Gastroesophageal sphincter (tissue), 4 donors: ENCODE measurements around the gene LIPT1. TPM values are rescaled to one million over a fixed set of nuclear protein-coding genes. Genes with fewer than 3 reads are reported as not detected.
A peak's percentile ranks its signal among the peaks of the same experiment; 100 is the strongest.

Source experiments
- ATAC-seq: fragments of 150-250 bp; one replicate; pipeline ENCODE4 v1.9.1; 2016; ENCODE audit warnings: mild to moderate bottlenecking, moderate library complexity
- H3K27ac ChIP-seq, 4 donors: fragments of 200-600 bp; sonication (generic) in 3 of 4; 1 replicate in 3 of 4; 2 replicates in 1 of 4; pipeline ENCODE4 v1.5.1; 2016 to 2019
- H3K27me3 ChIP-seq: fragments of 200-600 bp; sonication (generic); one replicate; pipeline ENCODE4 v1.5.1; 2019
- H3K36me3 ChIP-seq, 2 donors: fragments of 200-600 bp; sonication (generic); one replicate each; pipeline ENCODE4 v1.5.1; 2019; ENCODE audit warnings: control low read depth in 1 of 2
- H3K4me1 ChIP-seq, 3 donors: fragments of 200-600 bp; sonication (generic); 1 replicate in 2 of 3; 2 replicates in 1 of 3; pipeline ENCODE4 v1.5.1; 2016 to 2019; ENCODE audit warnings: control low read depth in 2 of 3
- H3K4me3 ChIP-seq, 2 donors: fragments of 200-600 bp; sonication (generic); one replicate each; pipeline ENCODE4 v1.5.1; 2019; ENCODE audit warnings: mild to moderate bottlenecking in 1 of 2, moderate library complexity in 1 of 2
- H3K9me3 ChIP-seq, 3 donors: fragments of 200-600 bp; sonication (generic); one replicate each; pipeline ENCODE4 v1.5.1; 2017 to 2019; ENCODE audit warnings: control low read depth in 2 of 3
- EP300 ChIP-seq: sonication (generic); formaldehyde crosslinking; IDR thresholded peaks from one replicate; pipeline ENCODE4 v1.6.1; 2017; ENCODE audit warnings: antibody characterized with exemption, mild to moderate bottlenecking
- POLR2A ChIP-seq, 2 donors: fragments of 450-650 bp; IDR thresholded peaks; one replicate each; pipeline ENCODE4 v1.6.1; 2017; ENCODE audit warnings: antibody characterized with exemption in 2 of 2, mild to moderate bottlenecking in 2 of 2, moderate library complexity in 1 of 2
- POLR2AphosphoS5 ChIP-seq: sonication (generic); formaldehyde crosslinking; IDR thresholded peaks from one replicate; pipeline ENCODE4 v1.6.1; 2017; ENCODE audit warnings: antibody characterized with exemption
- WGBS, 2 donors: methylation state at CpG; one replicate each; pipeline ENCODE4 v1.1.5; 2018; ENCODE audit warnings: low coverage in 1 of 2; 5-methylcytosine and 5-hydroxymethylcytosine counted together
- total RNA-seq, 4 donors: library from RNA; depleted of rRNA; stranded (reverse); fragments of >200 nt; gene quantifications; one replicate each; pipeline ENCODE4 v1.1.0, GENCODE V29; 2016
- TF ChIP-seq, protein P1 (sequence below), 4 experiments: fragments of 200-600 bp in 2 of 4; fragments of 450-650 bp in 2 of 4; sonication (generic) in 1 of 4; IDR thresholded peaks; one replicate each; pipeline ENCODE4 v1.5.1; 2017 to 2019; ENCODE audit warnings: antibody characterized with exemption in 4 of 4, mild to moderate bottlenecking in 2 of 4, moderate library complexity in 2 of 4

Gene LIPT1
- total RNA-seq, 4 donors from 2014 or later: 3.1 to 11.9 (median 5.6) TPM

- peak; percentile 72 for ATAC-seq
- no peaks in the 10 kb centered on the region for H3K36me3 ChIP-seq
- no peaks in the 10 kb centered on the region for H3K27me3 ChIP-seq
- peaks cover 0 to 17% (median 0%) of the 10 kb centered on the region in 3 donors for H3K4me1 ChIP-seq
- WGBS, 2 donors: no CpG with 5 or more reads among the region's 21 CpGs
- H3K27ac ChIP-seq: peak overlapping the region in 3 of 4 donors; percentile 85 to 89 (median 85)
- TF ChIP-seq, protein P1, sequence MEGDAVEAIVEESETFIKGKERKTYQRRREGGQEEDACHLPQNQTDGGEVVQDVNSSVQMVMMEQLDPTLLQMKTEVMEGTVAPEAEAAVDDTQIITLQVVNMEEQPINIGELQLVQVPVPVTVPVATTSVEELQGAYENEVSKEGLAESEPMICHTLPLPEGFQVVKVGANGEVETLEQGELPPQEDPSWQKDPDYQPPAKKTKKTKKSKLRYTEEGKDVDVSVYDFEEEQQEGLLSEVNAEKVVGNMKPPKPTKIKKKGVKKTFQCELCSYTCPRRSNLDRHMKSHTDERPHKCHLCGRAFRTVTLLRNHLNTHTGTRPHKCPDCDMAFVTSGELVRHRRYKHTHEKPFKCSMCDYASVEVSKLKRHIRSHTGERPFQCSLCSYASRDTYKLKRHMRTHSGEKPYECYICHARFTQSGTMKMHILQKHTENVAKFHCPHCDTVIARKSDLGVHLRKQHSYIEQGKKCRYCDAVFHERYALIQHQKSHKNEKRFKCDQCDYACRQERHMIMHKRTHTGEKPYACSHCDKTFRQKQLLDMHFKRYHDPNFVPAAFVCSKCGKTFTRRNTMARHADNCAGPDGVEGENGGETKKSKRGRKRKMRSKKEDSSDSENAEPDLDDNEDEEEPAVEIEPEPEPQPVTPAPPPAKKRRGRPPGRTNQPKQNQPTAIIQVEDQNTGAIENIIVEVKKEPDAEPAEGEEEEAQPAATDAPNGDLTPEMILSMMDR (IDR thresholded peaks at IDR 0.05): no peak
- peak; percentile 50 to 51 for TF ChIP-seq POLR2A (IDR thresholded peaks at IDR 0.05)
- TF ChIP-seq EP300: no peak
- no peak for TF ChIP-seq POLR2AphosphoS5
- H3K9me3 ChIP-seq: no peaks in the 10 kb centered on the region
- peak overlapping the region; percentile 80 to 96 for H3K4me3 ChIP-seq
Measured at GRCh38 chr2:99140860-99141109, 14.0 kb upstream of the LIPT1 start.

DNA sequence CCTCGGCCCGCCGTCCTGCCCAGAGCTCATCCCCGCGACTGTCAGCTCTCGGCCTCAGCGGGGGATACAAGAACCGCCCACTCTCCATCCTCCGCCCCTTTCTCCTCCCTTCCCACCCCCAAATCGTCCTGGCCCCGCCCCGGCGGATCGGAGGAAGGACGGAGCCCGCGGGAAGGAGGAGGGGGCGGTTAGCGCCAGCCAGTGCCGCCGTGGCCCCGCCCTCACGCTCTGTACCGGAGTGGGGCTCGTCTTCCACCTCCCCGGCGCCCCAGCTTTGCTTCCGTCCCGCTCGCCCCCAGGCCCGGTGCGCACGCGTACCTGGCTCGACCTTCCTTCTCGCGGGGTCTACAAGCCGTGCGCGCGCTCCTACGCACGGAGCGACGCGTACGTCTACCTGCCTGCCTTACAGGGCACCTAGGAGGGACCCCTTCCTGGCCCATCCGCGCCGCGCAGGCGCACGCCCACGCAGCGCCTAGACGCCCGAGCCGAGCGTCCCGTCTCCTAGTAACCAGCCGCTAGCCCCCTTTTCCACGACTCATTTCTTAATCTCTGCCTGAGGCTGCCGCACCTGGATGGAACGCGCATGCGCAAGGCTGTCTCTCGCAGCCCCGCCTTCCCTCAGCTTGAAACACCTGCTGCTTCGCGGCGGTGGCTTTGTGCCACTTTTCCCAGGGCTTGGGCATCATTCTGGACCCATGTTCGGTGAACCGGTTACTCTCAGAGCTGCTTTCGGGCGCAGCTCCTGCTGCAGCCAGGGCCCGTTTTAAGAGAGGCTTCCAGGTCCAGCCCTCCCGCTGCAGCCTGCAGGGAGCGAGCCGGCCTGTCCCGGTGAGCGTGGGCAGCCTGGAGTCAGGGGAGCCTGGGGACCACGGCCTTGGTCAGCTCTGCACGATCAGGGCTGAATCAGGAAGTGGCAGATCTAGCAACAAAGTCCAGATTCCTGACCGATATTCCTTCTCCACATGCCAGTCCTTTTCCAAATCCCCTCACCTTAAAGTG lies 13.4 kb upstream of the LIPT1 start, which contains the start of gene C2orf15:
TSS of gene C2orf15 (plus strand) at position 598 of the 999 bp plus-strand sequence. CDS start 8,852 bp downstream, outside the sequence.
- peaks cover 0 to 17% (median 0%) of the 10 kb centered on the region in 3 donors for H3K4me1 ChIP-seq
- H3K4me3 ChIP-seq: peak within 1 kb of the TSS; percentile 80 to 96
- no peaks in the 10 kb centered on the region for H3K9me3 ChIP-seq
- 0% methylated on average over 1 of the region's 84 CpGs for WGBS, 2 donors
- H3K27ac ChIP-seq: peak within 1 kb of the TSS; percentile 37 to 89 (median 85)
- peak; percentile 97 for ATAC-seq
- H3K27me3 ChIP-seq: no peaks in the 10 kb centered on the region
- TF ChIP-seq POLR2AphosphoS5 (peak; percentile 28), EP300 (no peak)
- H3K36me3 ChIP-seq: no peaks in the 10 kb centered on the region

DNA sequence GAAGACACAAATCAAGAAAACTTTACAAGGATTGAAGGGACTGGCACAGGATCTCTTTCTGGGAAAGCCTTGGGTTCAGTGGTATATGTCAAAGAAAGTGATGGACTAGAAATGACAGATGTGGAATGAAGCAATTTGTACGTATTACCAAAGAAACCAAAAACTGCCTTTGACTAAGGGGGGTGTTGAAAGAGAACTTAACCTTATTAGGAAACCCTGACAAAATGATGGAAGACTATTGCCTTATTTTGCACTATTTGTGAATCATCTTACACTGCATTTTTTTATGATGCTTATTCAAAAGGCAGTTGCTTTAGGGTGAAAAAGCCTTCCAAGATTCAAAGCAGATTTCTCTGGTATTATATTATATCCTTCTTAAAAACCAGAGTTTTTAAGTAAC lies 4.1 kb upstream of the LIPT1 start:
- ATAC-seq: no peak
- Histone ChIP-seq H3K27me3 (no peaks in the 10 kb centered on the region), H3K4me1 (peaks cover 1 to 15% (median 8%) of the 10 kb centered on the region in 3 donors), H3K4me3 (no peak overlapping the region), H3K9me3 (no peaks in the 10 kb centered on the region), H3K27ac (no peak overlapping the region), H3K36me3 (no peaks in the 10 kb centered on the region)
- TF ChIP-seq POLR2AphosphoS5 (peak; percentile 11), EP300 (no peak), POLR2A (IDR thresholded peaks at IDR 0.05) (no peak)
- TF ChIP-seq, protein P1 (IDR thresholded peaks at IDR 0.05): no peak
- 53 to 71% methylated on average over 1 of the region's 1 CpG for WGBS, 2 donors

- Histone ChIP-seq H3K27me3 (no peaks in the 10 kb centered on the region), H3K27ac (no peak overlapping the region), H3K9me3 (no peaks in the 10 kb centered on the region), H3K36me3 (peaks cover 0 to 4% of the 10 kb centered on the region in 2 donors), H3K4me1 (peaks cover 3 to 24% (median 15%) of the 10 kb centered on the region in 3 donors), H3K4me3 (no peak overlapping the region)
- WGBS, 2 donors: 84 to 90% methylated on average over 6 to 7 of the region's 7 CpGs
- TF ChIP-seq, protein P1 (IDR thresholded peaks at IDR 0.05): no peak
- no peak for TF ChIP-seq EP300
- TF ChIP-seq POLR2A (IDR thresholded peaks at IDR 0.05): no peak
- no peak for TF ChIP-seq POLR2AphosphoS5
- no peak for ATAC-seq
Measured at GRCh38 chr2:99152199-99152895, 2.4 kb upstream of the LIPT1 start.

GRCh38 chr2:99153921-99154604 lies 704 bp upstream of the LIPT1 start:
- no peak for ATAC-seq
- TF ChIP-seq EP300 (no peak), POLR2AphosphoS5 (no peak), POLR2A (IDR thresholded peaks at IDR 0.05) (no peak)
- TF ChIP-seq, protein P1 (IDR thresholded peaks at IDR 0.05): no peak
- no peaks in the 10 kb centered on the region for H3K27me3 ChIP-seq
- H3K4me3 ChIP-seq: peak overlapping the region; percentile 66 to 67
- WGBS, 2 donors: 10 to 25% methylated on average over 7 of the region's 12 CpGs
- H3K4me1 ChIP-seq: peaks cover 3 to 24% (median 15%) of the 10 kb centered on the region in 3 donors
- H3K9me3 ChIP-seq: no peaks in the 10 kb centered on the region
- H3K36me3 ChIP-seq: peaks cover 0 to 21% of the 10 kb centered on the region in 2 donors
- H3K27ac ChIP-seq: peak overlapping the region; percentile 78 to 93 (median 88)
